ENCODE measurements around the gene TP53I11.

The TP53I11 gene, protein sequence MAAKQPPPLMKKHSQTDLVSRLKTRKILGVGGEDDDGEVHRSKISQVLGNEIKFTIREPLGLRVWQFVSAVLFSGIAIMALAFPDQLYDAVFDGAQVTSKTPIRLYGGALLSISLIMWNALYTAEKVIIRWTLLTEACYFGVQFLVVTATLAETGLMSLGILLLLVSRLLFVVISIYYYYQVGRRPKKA

DNA sequence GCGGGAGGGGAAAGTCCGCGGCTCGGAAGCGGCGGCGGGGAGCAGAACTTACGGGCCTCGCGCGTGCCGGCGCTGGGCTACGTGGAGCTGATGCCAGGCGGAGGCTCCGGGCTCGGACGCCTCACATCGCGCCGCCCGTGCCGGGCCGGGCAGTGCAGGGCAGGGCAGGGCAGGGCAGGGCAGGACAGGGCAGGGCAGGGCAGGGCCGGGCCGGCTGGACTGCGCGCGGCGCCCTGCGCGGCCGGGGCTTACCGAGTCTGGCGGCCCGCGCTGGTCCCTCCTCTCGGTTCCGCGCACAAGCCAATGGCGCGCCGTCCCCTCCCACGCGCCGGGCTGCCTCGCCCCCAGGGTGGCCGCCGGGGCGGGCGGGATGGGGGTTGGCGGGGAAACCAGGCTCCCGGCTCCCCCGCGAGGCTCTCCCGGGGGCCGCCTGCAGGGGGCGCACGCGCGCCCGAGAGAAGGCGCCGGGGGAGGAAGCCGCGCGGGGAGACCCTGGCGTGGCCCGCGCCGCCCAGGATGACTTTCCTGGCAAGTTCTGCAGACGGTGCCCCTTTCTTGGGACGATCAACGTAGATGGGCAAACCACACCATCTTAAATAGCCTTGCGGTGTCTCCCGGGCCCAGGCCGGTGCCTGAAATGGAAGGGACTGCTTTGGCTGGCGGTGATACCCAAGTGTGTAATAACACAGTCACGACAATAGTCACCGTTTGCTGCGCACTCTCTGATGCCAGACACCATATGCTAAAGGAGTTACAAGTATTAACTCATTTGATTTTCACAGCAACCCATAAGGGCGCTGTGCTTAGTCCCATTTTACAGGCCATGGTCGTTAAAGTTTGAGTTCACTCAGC is at the start of gene TP53I11:
TSS of gene TP53I11 (minus strand) at position 259 of the 852 bp plus-strand sequence. CDS start 12,548 bp downstream, outside the sequence.
- peak within 1 kb of the TSS; percentile 83 to 100 for H3K4me3 ChIP-seq (replicated peaks in 1 of 2; ENCODE audit: low read depth in 2 of 2, low read length in 2 of 2)
- TF ChIP-seq, protein P1, sequence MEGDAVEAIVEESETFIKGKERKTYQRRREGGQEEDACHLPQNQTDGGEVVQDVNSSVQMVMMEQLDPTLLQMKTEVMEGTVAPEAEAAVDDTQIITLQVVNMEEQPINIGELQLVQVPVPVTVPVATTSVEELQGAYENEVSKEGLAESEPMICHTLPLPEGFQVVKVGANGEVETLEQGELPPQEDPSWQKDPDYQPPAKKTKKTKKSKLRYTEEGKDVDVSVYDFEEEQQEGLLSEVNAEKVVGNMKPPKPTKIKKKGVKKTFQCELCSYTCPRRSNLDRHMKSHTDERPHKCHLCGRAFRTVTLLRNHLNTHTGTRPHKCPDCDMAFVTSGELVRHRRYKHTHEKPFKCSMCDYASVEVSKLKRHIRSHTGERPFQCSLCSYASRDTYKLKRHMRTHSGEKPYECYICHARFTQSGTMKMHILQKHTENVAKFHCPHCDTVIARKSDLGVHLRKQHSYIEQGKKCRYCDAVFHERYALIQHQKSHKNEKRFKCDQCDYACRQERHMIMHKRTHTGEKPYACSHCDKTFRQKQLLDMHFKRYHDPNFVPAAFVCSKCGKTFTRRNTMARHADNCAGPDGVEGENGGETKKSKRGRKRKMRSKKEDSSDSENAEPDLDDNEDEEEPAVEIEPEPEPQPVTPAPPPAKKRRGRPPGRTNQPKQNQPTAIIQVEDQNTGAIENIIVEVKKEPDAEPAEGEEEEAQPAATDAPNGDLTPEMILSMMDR (IDR thresholded peaks at IDR 0.05; ENCODE audit: low read depth, low read length) = peak; percentile 24
- DNase-seq (ENCODE audit: low read depth in 2 of 2) = peak; percentile 61 to 90

DNA sequence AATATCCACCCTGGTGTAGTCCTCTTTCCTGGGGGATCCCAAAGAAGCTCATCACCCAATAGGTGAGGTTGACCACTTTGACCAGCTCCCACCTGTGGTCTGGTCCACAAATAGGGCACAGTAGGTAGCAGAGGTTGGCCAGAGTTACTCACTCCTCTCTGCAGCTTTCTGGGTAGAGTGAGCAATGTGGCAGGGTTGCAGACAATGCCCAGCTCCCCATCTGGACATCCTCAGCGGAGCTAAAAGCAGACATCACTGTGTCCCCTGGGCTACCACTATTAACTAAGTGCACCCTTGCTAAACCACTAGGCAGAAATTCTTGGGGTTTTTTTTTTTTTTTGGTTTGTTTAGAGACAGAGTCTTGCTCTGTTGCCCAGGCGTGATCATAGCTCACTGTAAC is 48.4 kb upstream of the TP53I11 start:
- TF ChIP-seq, protein P1 (IDR thresholded peaks at IDR 0.05; ENCODE audit: low read depth, low read length) = no peak
- H3K4me3 ChIP-seq (replicated peaks in 1 of 2; ENCODE audit: low read depth in 2 of 2, low read length in 2 of 2) = no peak overlapping the region
- no peak for DNase-seq (ENCODE audit: low read depth in 2 of 2)

DNA sequence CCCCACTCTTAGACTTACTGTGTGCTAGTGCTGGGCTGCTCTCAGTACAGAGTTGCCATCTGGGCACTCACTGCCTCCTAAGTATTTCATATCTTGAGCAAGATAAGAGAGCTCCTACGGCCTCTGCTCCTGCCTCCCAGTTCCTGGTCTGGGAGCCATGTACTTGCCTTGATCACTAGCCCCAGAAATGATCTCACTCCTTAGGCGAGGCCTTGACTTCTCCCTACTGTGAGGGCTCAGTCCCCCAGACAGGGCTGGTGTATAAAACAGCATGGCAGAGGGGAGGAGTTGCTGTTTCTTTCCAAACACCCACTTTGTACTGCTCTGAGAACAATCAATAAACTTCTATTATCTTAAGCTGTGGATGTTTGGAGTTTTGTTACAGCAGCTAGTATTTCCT is 47.4 kb upstream of the TP53I11 start:
- TF ChIP-seq, protein P1 (IDR thresholded peaks at IDR 0.05; ENCODE audit: low read depth, low read length) = no peak
- no peak for DNase-seq (ENCODE audit: low read depth in 2 of 2)

DNA sequence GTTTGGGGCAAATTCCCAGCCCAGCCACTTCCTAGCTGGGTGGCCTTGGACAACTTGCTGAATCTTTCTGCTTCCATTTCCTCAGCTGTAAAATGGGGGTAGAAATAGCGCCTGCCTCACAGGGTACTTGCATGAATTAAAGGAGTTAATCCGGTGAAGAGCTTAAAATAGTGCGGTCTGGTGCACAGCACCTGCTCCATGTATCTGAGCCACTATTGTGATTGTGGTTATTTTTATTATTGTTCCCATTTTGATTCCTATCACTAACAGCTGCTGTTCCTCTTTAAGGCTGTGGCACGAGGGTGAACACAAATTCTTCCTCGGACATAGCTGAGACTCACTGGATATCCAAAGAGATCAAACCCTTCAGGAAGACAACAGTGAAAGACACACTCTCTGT is 46.9 kb upstream of the TP53I11 start:
- no peak overlapping the region for H3K4me3 ChIP-seq (replicated peaks in 1 of 2; ENCODE audit: low read depth in 2 of 2, low read length in 2 of 2)
- DNase-seq (ENCODE audit: low read depth in 2 of 2) = no peak
- TF ChIP-seq, protein P1 (IDR thresholded peaks at IDR 0.05; ENCODE audit: low read depth, low read length) = no peak

More for the DNA sequence above, 47.4 kb upstream of the TP53I11 start:
- no peak overlapping the region for H3K4me3 ChIP-seq (replicated peaks in 1 of 2; ENCODE audit: low read depth in 2 of 2, low read length in 2 of 2)

DNA sequence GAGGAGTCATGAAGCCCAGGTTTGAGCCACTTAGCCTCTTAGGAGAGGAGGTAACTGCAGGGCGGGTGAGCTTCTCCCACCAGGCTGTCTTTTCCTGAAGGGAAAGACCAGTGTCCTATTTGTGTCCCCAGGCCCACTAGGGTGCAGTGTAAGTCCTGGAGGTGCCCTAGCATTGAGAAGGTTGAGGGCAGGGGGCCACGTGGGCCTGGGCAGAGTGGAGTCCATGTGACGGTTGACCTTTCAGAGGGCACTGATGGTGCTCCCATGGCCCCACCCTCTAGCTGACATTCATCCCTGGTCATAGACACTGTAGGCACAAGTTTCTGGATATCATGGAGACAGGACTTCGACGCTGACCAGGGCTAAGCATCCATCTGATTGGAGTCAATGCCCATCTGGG is 44.1 kb upstream of the TP53I11 start:
- no peak for DNase-seq (ENCODE audit: low read depth in 2 of 2)
- no peak overlapping the region for H3K4me3 ChIP-seq (replicated peaks in 1 of 2; ENCODE audit: low read depth in 2 of 2, low read length in 2 of 2)
- TF ChIP-seq, protein P1 (IDR thresholded peaks at IDR 0.05; ENCODE audit: low read depth, low read length) = no peak

DNA sequence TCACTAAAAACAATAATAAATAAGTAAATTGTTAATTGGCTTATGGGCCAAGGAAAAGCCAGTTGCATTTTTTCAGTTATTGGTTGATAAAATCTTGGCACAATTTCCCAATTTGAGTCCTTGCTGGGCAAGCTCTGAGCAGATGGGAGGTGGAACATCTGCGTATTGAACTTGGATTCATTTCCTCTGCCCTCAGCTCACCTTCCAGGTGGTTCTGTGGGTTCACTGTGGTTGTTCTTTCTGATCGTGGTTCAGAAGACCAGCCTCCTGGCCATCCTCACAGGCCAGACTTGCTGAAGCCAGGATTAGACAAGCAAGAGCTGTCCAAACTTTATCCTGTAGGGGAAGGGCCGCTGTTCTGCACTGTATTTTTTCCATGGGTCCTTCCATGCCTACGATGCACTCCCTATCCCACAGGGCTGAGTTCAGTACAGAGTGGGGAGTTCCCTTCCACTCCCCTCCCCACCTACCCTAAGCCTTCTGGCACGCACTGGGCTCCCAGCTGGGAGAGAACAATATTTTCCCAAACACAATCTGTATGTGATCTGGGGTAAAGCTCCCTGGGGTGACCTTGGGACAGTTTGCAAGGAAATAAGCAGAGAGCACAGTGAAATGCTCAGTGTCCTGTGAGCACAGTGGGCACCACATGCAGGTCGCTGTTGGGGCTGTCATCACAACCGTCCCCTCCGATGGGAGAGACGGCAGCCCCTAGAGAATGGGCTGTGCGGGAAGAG is 43.5 kb upstream of the TP53I11 start:
- TF ChIP-seq, protein P1 (IDR thresholded peaks at IDR 0.05; ENCODE audit: low read depth, low read length) = no peak
- no peak for DNase-seq (ENCODE audit: low read depth in 2 of 2)

More for the DNA sequence above, 43.5 kb upstream of the TP53I11 start:
- H3K4me3 ChIP-seq (replicated peaks in 1 of 2; ENCODE audit: low read depth in 2 of 2, low read length in 2 of 2) = no peak overlapping the region
